ENCODE data around the gene KRTAP9-7. TPM values are rescaled to one million over a fixed set of nuclear protein-coding genes. Genes with fewer than 3 reads are reported as not detected.
"Not testable (repeated sequence)": the region's sequence is repeated elsewhere in the genome, so short reads cannot be mapped to it uniquely, and the experiment has no call there.

Gene KRTAP9-7
- total RNA-seq, 2 donors from 2014 or later: not detected

GRCh38 chr17:41264599-41264998 is 10.9 kb upstream of the KRTAP9-7 start:
- no peak for TF ChIP-seq CTCF (conservative IDR thresholded peaks at IDR 0.05)
- no peaks in the 10 kb centered on the region for H3K36me3 Mint-ChIP-seq (ENCODE audit: low read depth)
- Histone ChIP-seq H3K9ac (ENCODE audit: extremely low read depth, low read length, poor library complexity, severe bottlenecking) (no peak overlapping the region), H3K4me1 (ENCODE audit: control insufficient read depth, insufficient read depth, low read length) (no peaks in the 10 kb centered on the region), H3K9me3 (ENCODE audit: control insufficient read depth, low read length) (no peaks in the 10 kb centered on the region), H3K27ac (ENCODE audit: low read depth, low read length) (no peak overlapping the region), H3K36me3 (ENCODE audit: control insufficient read depth, insufficient read depth, low read length) (no peaks in the 10 kb centered on the region), H3K27me3 (ENCODE audit: control insufficient read depth, insufficient read depth, low read length, poor library complexity, severe bottlenecking) (peaks cover 22% of the 10 kb centered on the region), H3K4me3 (ENCODE audit: low read length) (no peak overlapping the region)
- H3K27ac Mint-ChIP-seq: no peak overlapping the region
- no peaks in the 10 kb centered on the region for H3K4me1 Mint-ChIP-seq
- no peaks in the 10 kb centered on the region for H3K9me3 Mint-ChIP-seq
- no peak overlapping the region for H3K4me3 Mint-ChIP-seq
- no peak for DNase-seq
- 82 to 88% methylated on average over 3 of the region's 3 CpGs for WGBS, 2 experiments (ENCODE audit: insufficient coverage in 1 of 2, insufficient read length in 1 of 2)
- H3K27me3 Mint-ChIP-seq (ENCODE audit: insufficient read depth): peaks cover 23% of the 10 kb centered on the region

- H3K9me3 Mint-ChIP-seq: no peaks in the 10 kb centered on the region
- no peaks in the 10 kb centered on the region for H3K36me3 ChIP-seq (ENCODE audit: control insufficient read depth, insufficient read depth, low read length)
- no peak within 1 kb of the TSS for H3K9ac ChIP-seq (ENCODE audit: extremely low read depth, low read length, poor library complexity, severe bottlenecking)
- WGBS, 2 experiments (ENCODE audit: insufficient coverage in 1 of 2, insufficient read length in 1 of 2): 71 to 86% methylated on average over 1 to 2 of the region's 2 CpGs
- H3K4me3 ChIP-seq (ENCODE audit: low read length): no peak within 1 kb of the TSS
- peaks cover 22% of the 10 kb centered on the region for H3K27me3 ChIP-seq (ENCODE audit: control insufficient read depth, insufficient read depth, low read length, poor library complexity, severe bottlenecking)
- H3K36me3 Mint-ChIP-seq (ENCODE audit: low read depth): no peaks in the 10 kb centered on the region
- H3K4me1 Mint-ChIP-seq: no peaks in the 10 kb centered on the region
- H3K27ac Mint-ChIP-seq: no peak within 1 kb of the TSS
- no peak within 1 kb of the TSS for H3K4me3 Mint-ChIP-seq
- no peak within 1 kb of the TSS for H3K27ac ChIP-seq (ENCODE audit: low read depth, low read length)
- DNase-seq: no peak
- peaks cover 23% of the 10 kb centered on the region for H3K27me3 Mint-ChIP-seq (ENCODE audit: insufficient read depth)
- TF ChIP-seq CTCF (conservative IDR thresholded peaks at IDR 0.05): no peak
- H3K9me3 ChIP-seq (ENCODE audit: control insufficient read depth, low read length): no peaks in the 10 kb centered on the region
- H3K4me1 ChIP-seq (ENCODE audit: control insufficient read depth, insufficient read depth, low read length): no peaks in the 10 kb centered on the region
Observed at GRCh38 chr17:41265078-41265477, 10.4 kb upstream of the KRTAP9-7 start, which contains the start of gene KRTAP9-6. Gene KRTAP9-6, plus strand, starts transcription at chr17:41265378. Its CDS starts 0 bp downstream, at chr17:41265378.

- H3K4me3 ChIP-seq (ENCODE audit: low read length): no peak overlapping the region
- H3K27ac ChIP-seq (ENCODE audit: low read depth, low read length): no peak overlapping the region
- H3K27me3 ChIP-seq (ENCODE audit: control insufficient read depth, insufficient read depth, low read length, poor library complexity, severe bottlenecking): peaks cover 22% of the 10 kb centered on the region
- Mint-ChIP-seq H3K27me3 (ENCODE audit: insufficient read depth) (peaks cover 12% of the 10 kb centered on the region), H3K4me3 (no peak overlapping the region), H3K27ac (no peak overlapping the region), H3K4me1 (no peaks in the 10 kb centered on the region), H3K9me3 (no peaks in the 10 kb centered on the region), H3K36me3 (ENCODE audit: low read depth) (no peaks in the 10 kb centered on the region)
- no peak for DNase-seq
- H3K9me3 ChIP-seq (ENCODE audit: control insufficient read depth, low read length): no peaks in the 10 kb centered on the region
- H3K9ac ChIP-seq (ENCODE audit: extremely low read depth, low read length, poor library complexity, severe bottlenecking): no peak overlapping the region
- H3K36me3 ChIP-seq (ENCODE audit: control insufficient read depth, insufficient read depth, low read length): no peaks in the 10 kb centered on the region
- WGBS, 2 experiments (ENCODE audit: insufficient coverage in 1 of 2, insufficient read length in 1 of 2): 92% methylated on average over 2 of the region's 3 CpGs; no CpG with 5 or more reads in 1 of the 2 experiments
- TF ChIP-seq CTCF (conservative IDR thresholded peaks at IDR 0.05): no peak
- H3K4me1 ChIP-seq (ENCODE audit: control insufficient read depth, insufficient read depth, low read length): no peaks in the 10 kb centered on the region
Observed at GRCh38 chr17:41267711-41268110, 7.8 kb upstream of the KRTAP9-7 start.

GRCh38 chr17:41271323-41271722 is 4.2 kb upstream of the KRTAP9-7 start:
- H3K4me3 Mint-ChIP-seq, H3K27ac Mint-ChIP-seq: not testable (repeated sequence)
- 79% methylated on average over 1 of the region's 1 CpG; no CpG with 5 or more reads in 1 of the 2 experiments for WGBS, 2 experiments (ENCODE audit: insufficient coverage in 1 of 2, insufficient read length in 1 of 2)

More at GRCh38 chr17:41271323-41271722, 4.2 kb upstream of the KRTAP9-7 start:
- not testable (repeated sequence) for H3K9ac ChIP-seq (ENCODE audit: extremely low read depth, low read length, poor library complexity, severe bottlenecking); H3K9me3 Mint-ChIP-seq; H3K27ac ChIP-seq (ENCODE audit: low read depth, low read length); H3K27me3 Mint-ChIP-seq (ENCODE audit: insufficient read depth); H3K4me1 Mint-ChIP-seq; H3K36me3 ChIP-seq (ENCODE audit: control insufficient read depth, insufficient read depth, low read length); H3K4me1 ChIP-seq (ENCODE audit: control insufficient read depth, insufficient read depth, low read length); DNase-seq; H3K4me3 ChIP-seq (ENCODE audit: low read length); H3K36me3 Mint-ChIP-seq (ENCODE audit: low read depth); H3K9me3 ChIP-seq (ENCODE audit: control insufficient read depth, low read length)
- H3K27me3 ChIP-seq (ENCODE audit: control insufficient read depth, insufficient read depth, low read length, poor library complexity, severe bottlenecking): peaks cover 20% of the 10 kb centered on the region

All from endodermal cell (in vitro differentiated cells).